Measurements from ENCODE around the gene TRAPPC1. TPM values are rescaled to one million over a fixed set of nuclear protein-coding genes. Genes with fewer than 3 reads are reported as not detected.

The TRAPPC1 gene, protein sequence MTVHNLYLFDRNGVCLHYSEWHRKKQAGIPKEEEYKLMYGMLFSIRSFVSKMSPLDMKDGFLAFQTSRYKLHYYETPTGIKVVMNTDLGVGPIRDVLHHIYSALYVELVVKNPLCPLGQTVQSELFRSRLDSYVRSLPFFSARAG
- 100 to 1,000 TPM; 158 TPM for total RNA-seq
- polyA plus RNA-seq: 272 TPM

- Mint-ChIP-seq H3K27ac (peak within 1 kb of the TSS; percentile 74 to 99 (median 98)), H3K4me1 (peaks cover 43 to 59% (median 54%) of the 10 kb centered on the region in 3 donors), H3K9me3 (no peaks in the 10 kb centered on the region), H3K4me3 (peak within 1 kb of the TSS; percentile 88 to 99 (median 96)), H3K27me3 (peaks cover 0 to 2% of the 10 kb centered on the region in 2 donors), H3K36me3 (peaks cover 0 to 38% (median 8%) of the 10 kb centered on the region in 3 donors)
- CTCF ChIA-PET: interaction anchor here (1.1 to 6.9 kb wide), 12 partner anchors 8 to 188 kb away, joined by 3 to 34 read pairs (median 4); partner anchors contain the start of gene RNF227
- Histone ChIP-seq H3K27ac (ENCODE audit: low read depth, low read length) (peak within 1 kb of the TSS; percentile 92), H3K4me1 (ENCODE audit: insufficient read depth, low read length) (peaks cover 34% of the 10 kb centered on the region), H3K9me3 (ENCODE audit: low read length) (no peaks in the 10 kb centered on the region), H3K27me3 (ENCODE audit: insufficient read depth, low read length, poor library complexity, severe bottlenecking) (no peaks in the 10 kb centered on the region), H3K36me3 (ENCODE audit: insufficient read depth, low read length) (peaks cover 11% of the 10 kb centered on the region), H3K4me3 (ENCODE audit: low read length) (peak within 1 kb of the TSS; percentile 97)
- POLR2A ChIA-PET: interaction anchor here (0.6 to 3.2 kb wide), 6 partner anchors 16 to 185 kb away, joined by 3 to 15 read pairs (median 4); partner anchors contain the start of genes NAA38 and RNF227
- DNase-seq: peak; percentile 99 to 100 (median 99)
Measured at GRCh38 chr17:7931709-7932482, at the start of gene TRAPPC1, which contains the start of gene CNTROB. Gene TRAPPC1, minus strand, starts transcription at chr17:7931946. Its CDS starts 117 bp downstream, at chr17:7931829. Gene CNTROB, plus strand, starts transcription at chr17:7932206. Its CDS starts 874 bp downstream, at chr17:7933080.

- DNase-seq: no peak
- H3K9me3 ChIP-seq (ENCODE audit: low read length): peaks cover 10% of the 10 kb centered on the region
- H3K27me3 ChIP-seq (ENCODE audit: insufficient read depth, low read length, poor library complexity, severe bottlenecking): no peaks in the 10 kb centered on the region
- ChIA-PET CTCF (no interaction called here), POLR2A (no interaction called here)
- H3K27ac Mint-ChIP-seq: no peak overlapping the region
- peaks cover 19 to 47% of the 10 kb centered on the region in 2 donors for H3K27me3 Mint-ChIP-seq
- H3K36me3 ChIP-seq (ENCODE audit: insufficient read depth, low read length): no peaks in the 10 kb centered on the region
- peaks cover 11 to 30% (median 23%) of the 10 kb centered on the region in 5 donors for H3K9me3 Mint-ChIP-seq
- no peaks in the 10 kb centered on the region for H3K4me1 ChIP-seq (ENCODE audit: insufficient read depth, low read length)
- peaks cover 2 to 17% (median 2%) of the 10 kb centered on the region in 3 donors for H3K36me3 Mint-ChIP-seq
- H3K4me3 Mint-ChIP-seq: no peak overlapping the region
- H3K4me1 Mint-ChIP-seq: no peaks in the 10 kb centered on the region
- H3K27ac ChIP-seq (ENCODE audit: low read depth, low read length): no peak overlapping the region
- no peak overlapping the region for H3K4me3 ChIP-seq (ENCODE audit: low read length)
Measured at GRCh38 chr17:7977805-7978204, 46.1 kb upstream of the TRAPPC1 start.

DNA sequence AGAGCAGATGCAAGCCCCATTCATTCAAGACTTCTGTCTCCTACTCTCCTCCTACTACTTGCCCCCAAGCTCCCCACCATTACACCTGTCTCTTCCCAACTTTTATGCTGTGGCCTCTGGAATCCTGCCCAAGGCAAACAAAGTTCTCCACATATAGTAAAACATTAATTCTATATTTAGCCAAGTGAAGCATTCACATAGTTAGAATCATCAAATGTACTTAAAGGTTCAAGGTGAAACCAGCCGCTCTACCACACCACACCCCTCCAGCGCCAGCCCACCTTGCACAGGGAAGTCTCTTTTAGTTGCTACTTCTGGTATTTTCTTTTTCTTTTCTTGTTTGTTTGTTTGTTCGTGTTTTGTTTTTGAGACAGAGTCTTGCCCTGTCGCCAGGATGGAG lies 45.3 kb upstream of the TRAPPC1 start:
- Histone ChIP-seq H3K9me3 (ENCODE audit: low read length) (peaks cover 10% of the 10 kb centered on the region), H3K4me3 (ENCODE audit: low read length) (no peak overlapping the region), H3K36me3 (ENCODE audit: insufficient read depth, low read length) (no peaks in the 10 kb centered on the region), H3K27ac (ENCODE audit: low read depth, low read length) (no peak overlapping the region), H3K4me1 (ENCODE audit: insufficient read depth, low read length) (no peaks in the 10 kb centered on the region), H3K27me3 (ENCODE audit: insufficient read depth, low read length, poor library complexity, severe bottlenecking) (no peaks in the 10 kb centered on the region)
- peaks cover 2 to 17% (median 2%) of the 10 kb centered on the region in 3 donors for H3K36me3 Mint-ChIP-seq
- H3K27me3 Mint-ChIP-seq: peaks cover 16 to 42% of the 10 kb centered on the region in 2 donors
- no peaks in the 10 kb centered on the region for H3K4me1 Mint-ChIP-seq
- ChIA-PET POLR2A (no interaction called here), CTCF (no interaction called here)
- H3K27ac Mint-ChIP-seq: peak overlapping the region in 1 of 8 donors; percentile 90
- no peak overlapping the region for H3K4me3 Mint-ChIP-seq
- DNase-seq: no peak
- peaks cover 11 to 30% (median 23%) of the 10 kb centered on the region in 5 donors for H3K9me3 Mint-ChIP-seq

GRCh38 chr17:7974638-7975131 lies 42.9 kb upstream of the TRAPPC1 start:
- Mint-ChIP-seq H3K36me3 (peaks cover 2 to 17% (median 2%) of the 10 kb centered on the region in 3 donors), H3K4me1 (no peaks in the 10 kb centered on the region), H3K27me3 (peaks cover 16 to 41% of the 10 kb centered on the region in 2 donors), H3K27ac (no peak overlapping the region), H3K4me3 (peak overlapping the region in 1 of 7 donors; percentile 0), H3K9me3 (peaks cover 11 to 30% (median 23%) of the 10 kb centered on the region in 5 donors)
- Histone ChIP-seq H3K27me3 (ENCODE audit: insufficient read depth, low read length, poor library complexity, severe bottlenecking) (no peaks in the 10 kb centered on the region), H3K4me1 (ENCODE audit: insufficient read depth, low read length) (no peaks in the 10 kb centered on the region), H3K9me3 (ENCODE audit: low read length) (peaks cover 10% of the 10 kb centered on the region), H3K27ac (ENCODE audit: low read depth, low read length) (no peak overlapping the region), H3K36me3 (ENCODE audit: insufficient read depth, low read length) (no peaks in the 10 kb centered on the region), H3K4me3 (ENCODE audit: low read length) (no peak overlapping the region)
- DNase-seq: no peak
- CTCF ChIA-PET: no interaction called here
- POLR2A ChIA-PET: no interaction called here

- peaks cover 11 to 25% (median 23%) of the 10 kb centered on the region in 5 donors for H3K9me3 Mint-ChIP-seq
- H3K4me1 ChIP-seq (ENCODE audit: insufficient read depth, low read length): no peaks in the 10 kb centered on the region
- H3K4me3 ChIP-seq (ENCODE audit: low read length): no peak overlapping the region
- H3K27me3 Mint-ChIP-seq: peaks cover 16 to 42% of the 10 kb centered on the region in 2 donors
- ChIA-PET POLR2A (no interaction called here), CTCF (interaction anchor here (1.4 kb wide), 1 partner anchor 9 kb away, joined by 3 read pairs; no protein-coding TSS in a partner anchor)
- no peak overlapping the region for H3K4me3 Mint-ChIP-seq
- H3K9me3 ChIP-seq (ENCODE audit: low read length): peaks cover 10% of the 10 kb centered on the region
- H3K4me1 Mint-ChIP-seq: no peaks in the 10 kb centered on the region
- H3K36me3 Mint-ChIP-seq: peaks cover 2 to 14% (median 2%) of the 10 kb centered on the region in 3 donors
- H3K27me3 ChIP-seq (ENCODE audit: insufficient read depth, low read length, poor library complexity, severe bottlenecking): no peaks in the 10 kb centered on the region
- H3K27ac Mint-ChIP-seq: no peak overlapping the region
- H3K36me3 ChIP-seq (ENCODE audit: insufficient read depth, low read length): no peaks in the 10 kb centered on the region
- H3K27ac ChIP-seq (ENCODE audit: low read depth, low read length): no peak overlapping the region
- DNase-seq: no peak
Measured at GRCh38 chr17:7972131-7972785, 40.5 kb upstream of the TRAPPC1 start.

GRCh38 chr17:7971651-7972050 lies 39.9 kb upstream of the TRAPPC1 start:
- Mint-ChIP-seq H3K9me3 (peaks cover 11 to 25% (median 19%) of the 10 kb centered on the region in 5 donors), H3K27me3 (peaks cover 16 to 36% of the 10 kb centered on the region in 2 donors), H3K27ac (no peak overlapping the region), H3K4me3 (no peak overlapping the region), H3K4me1 (no peaks in the 10 kb centered on the region), H3K36me3 (peaks cover 0 to 14% (median 2%) of the 10 kb centered on the region in 3 donors)
- no peak for DNase-seq
- no peak overlapping the region for H3K4me3 ChIP-seq (ENCODE audit: low read length)
- H3K27me3 ChIP-seq (ENCODE audit: insufficient read depth, low read length, poor library complexity, severe bottlenecking): no peaks in the 10 kb centered on the region
- peaks cover 10% of the 10 kb centered on the region for H3K9me3 ChIP-seq (ENCODE audit: low read length)
- H3K27ac ChIP-seq (ENCODE audit: low read depth, low read length): no peak overlapping the region
- ChIA-PET POLR2A (no interaction called here), CTCF (interaction anchor here (1.4 to 1.7 kb wide), 2 partner anchors 8 to 71 kb away, joined by 3 read pairs; no protein-coding TSS in a partner anchor)
- H3K4me1 ChIP-seq (ENCODE audit: insufficient read depth, low read length): no peaks in the 10 kb centered on the region
- no peaks in the 10 kb centered on the region for H3K36me3 ChIP-seq (ENCODE audit: insufficient read depth, low read length)

DNA sequence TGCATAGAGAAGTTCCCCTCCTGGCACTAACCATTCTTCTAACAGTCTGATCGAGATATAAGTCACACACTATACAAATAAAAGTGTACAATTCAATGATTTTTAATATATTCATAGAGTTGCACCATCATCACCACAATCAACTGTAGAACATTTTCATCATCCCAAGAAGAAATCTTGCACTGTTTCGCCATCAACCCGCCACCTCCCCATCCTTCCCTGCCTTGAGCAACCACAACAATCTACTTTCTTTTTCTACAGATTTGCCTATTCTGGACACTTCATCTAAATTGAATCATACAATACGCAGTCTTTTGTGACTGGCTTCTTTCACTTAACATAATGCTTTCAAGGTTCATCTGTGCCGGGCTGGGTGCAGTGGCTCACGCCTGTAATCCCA lies 37.7 kb upstream of the TRAPPC1 start:
- DNase-seq: no peak
- Histone ChIP-seq H3K9me3 (ENCODE audit: low read length) (peaks cover under 1% of the 10 kb centered on the region), H3K36me3 (ENCODE audit: insufficient read depth, low read length) (no peaks in the 10 kb centered on the region), H3K4me3 (ENCODE audit: low read length) (no peak overlapping the region), H3K4me1 (ENCODE audit: insufficient read depth, low read length) (no peaks in the 10 kb centered on the region), H3K27ac (ENCODE audit: low read depth, low read length) (no peak overlapping the region), H3K27me3 (ENCODE audit: insufficient read depth, low read length, poor library complexity, severe bottlenecking) (no peaks in the 10 kb centered on the region)
- Mint-ChIP-seq H3K27ac (no peak overlapping the region), H3K27me3 (peaks cover 12 to 25% of the 10 kb centered on the region in 2 donors), H3K9me3 (peaks cover 3 to 11% (median 6%) of the 10 kb centered on the region in 5 donors), H3K4me3 (no peak overlapping the region), H3K36me3 (peaks cover 0 to 3% (median under 1%) of the 10 kb centered on the region in 3 donors), H3K4me1 (no peaks in the 10 kb centered on the region)
- ChIA-PET POLR2A (no interaction called here), CTCF (no interaction called here)
